Right lobe of liver (tissue), 4 donors: ENCODE results near the gene PUS7L.

ENCODE experiments used
- POLR2A ChIP-seq: fragments of 450-650 bp; IDR thresholded peaks from one replicate; pipeline ENCODE4 v1.6.1; 2017; ENCODE audit warnings: antibody characterized with exemption, mild to moderate bottlenecking
- TF ChIP-seq, protein P1 (sequence below), 4 donors: fragments of 200-600 bp in 3 of 4; fragments of 450-650 bp in 1 of 4; IDR thresholded peaks; one replicate each; pipeline versions ENCODE4 v1.5.1 to v1.8.0; 2016 to 2022; ENCODE audit warnings: antibody characterized with exemption in 4 of 4, mild to moderate bottlenecking in 2 of 4
- donor health status: DM: no; HTN: no; CAD: no.
- donor health status: DM: no; HTN: no; CAD: no.
- donor health status: DM: no; HTN: yes; CAD: no.

DNA sequence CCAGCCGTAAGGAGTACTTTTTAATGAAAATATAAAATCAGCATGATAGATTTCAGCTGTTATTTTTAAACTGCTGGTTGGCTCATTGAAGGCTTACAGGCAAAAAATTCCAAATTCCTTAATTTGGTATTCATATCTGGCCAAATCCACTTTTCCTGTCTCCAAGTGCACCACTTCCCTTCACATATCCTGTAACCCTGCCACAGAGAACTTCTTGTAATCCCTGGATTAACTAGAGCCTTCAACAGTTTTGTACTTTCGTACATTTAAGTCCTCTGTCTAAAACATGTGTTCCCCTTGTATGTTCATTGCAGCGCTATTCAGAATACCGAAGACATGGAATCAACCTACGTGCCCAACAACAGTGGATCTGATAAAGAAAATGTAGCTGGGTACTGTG lies 9.6 kb downstream of the PUS7L start:
- TF ChIP-seq POLR2A, result no peak
- TF ChIP-seq, protein P1, sequence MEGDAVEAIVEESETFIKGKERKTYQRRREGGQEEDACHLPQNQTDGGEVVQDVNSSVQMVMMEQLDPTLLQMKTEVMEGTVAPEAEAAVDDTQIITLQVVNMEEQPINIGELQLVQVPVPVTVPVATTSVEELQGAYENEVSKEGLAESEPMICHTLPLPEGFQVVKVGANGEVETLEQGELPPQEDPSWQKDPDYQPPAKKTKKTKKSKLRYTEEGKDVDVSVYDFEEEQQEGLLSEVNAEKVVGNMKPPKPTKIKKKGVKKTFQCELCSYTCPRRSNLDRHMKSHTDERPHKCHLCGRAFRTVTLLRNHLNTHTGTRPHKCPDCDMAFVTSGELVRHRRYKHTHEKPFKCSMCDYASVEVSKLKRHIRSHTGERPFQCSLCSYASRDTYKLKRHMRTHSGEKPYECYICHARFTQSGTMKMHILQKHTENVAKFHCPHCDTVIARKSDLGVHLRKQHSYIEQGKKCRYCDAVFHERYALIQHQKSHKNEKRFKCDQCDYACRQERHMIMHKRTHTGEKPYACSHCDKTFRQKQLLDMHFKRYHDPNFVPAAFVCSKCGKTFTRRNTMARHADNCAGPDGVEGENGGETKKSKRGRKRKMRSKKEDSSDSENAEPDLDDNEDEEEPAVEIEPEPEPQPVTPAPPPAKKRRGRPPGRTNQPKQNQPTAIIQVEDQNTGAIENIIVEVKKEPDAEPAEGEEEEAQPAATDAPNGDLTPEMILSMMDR (IDR thresholded peaks at IDR 0.05), result no peak
